Sigmoid colon (tissue), 4 donors: ENCODE data around the gene DHRS4.
"Not testable (repeated sequence)": the region's sequence is repeated elsewhere in the genome, so short reads cannot be mapped to it uniquely, and the experiment has no call there.

Source experiments
- CTCF ChIP-seq, 4 experiments: fragments of 450-650 bp in 3 of 4; fragments of 200-600 bp in 1 of 4; IDR thresholded peaks; one replicate each; pipeline ENCODE4 v1.5.1; 2016 to 2019; ENCODE audit warnings: antibody characterized with exemption in 4 of 4, mild to moderate bottlenecking in 3 of 4, moderate library complexity in 2 of 4
- POLR2A ChIP-seq, 2 donors: fragments of 450-650 bp; IDR thresholded peaks; one replicate each; pipeline ENCODE4 v1.6.1; 2016; ENCODE audit warnings: antibody characterized with exemption in 2 of 2, mild to moderate bottlenecking in 2 of 2, moderate library complexity in 2 of 2
- POLR2AphosphoS5 ChIP-seq, 4 donors: sonication (generic); formaldehyde crosslinking; IDR thresholded peaks; one replicate each; pipeline ENCODE4 v1.6.1; 2017; ENCODE audit warnings: antibody characterized with exemption in 4 of 4

- not testable (repeated sequence) for TF ChIP-seq CTCF, POLR2A, POLR2AphosphoS5 (IDR thresholded peaks at IDR 0.05)
Measured at GRCh38 chr14:23977208-23977607, 23.6 kb downstream of the DHRS4 start.
